GM18517 (cell line): Measurements from ENCODE around the gene FBXL4.
A peak's percentile ranks its signal among the peaks of the same experiment; 100 is the strongest.

Experiments
- ATAC-seq: cut with Tn5 transposase; IDR thresholded peaks from one replicate; pipeline ENCODE4 v1.9.1; 2021; ENCODE audit warnings: mild to moderate bottlenecking, moderate library complexity; ENCODE audit not compliant: unreplicated experiment

Gene FBXL4

DNA sequence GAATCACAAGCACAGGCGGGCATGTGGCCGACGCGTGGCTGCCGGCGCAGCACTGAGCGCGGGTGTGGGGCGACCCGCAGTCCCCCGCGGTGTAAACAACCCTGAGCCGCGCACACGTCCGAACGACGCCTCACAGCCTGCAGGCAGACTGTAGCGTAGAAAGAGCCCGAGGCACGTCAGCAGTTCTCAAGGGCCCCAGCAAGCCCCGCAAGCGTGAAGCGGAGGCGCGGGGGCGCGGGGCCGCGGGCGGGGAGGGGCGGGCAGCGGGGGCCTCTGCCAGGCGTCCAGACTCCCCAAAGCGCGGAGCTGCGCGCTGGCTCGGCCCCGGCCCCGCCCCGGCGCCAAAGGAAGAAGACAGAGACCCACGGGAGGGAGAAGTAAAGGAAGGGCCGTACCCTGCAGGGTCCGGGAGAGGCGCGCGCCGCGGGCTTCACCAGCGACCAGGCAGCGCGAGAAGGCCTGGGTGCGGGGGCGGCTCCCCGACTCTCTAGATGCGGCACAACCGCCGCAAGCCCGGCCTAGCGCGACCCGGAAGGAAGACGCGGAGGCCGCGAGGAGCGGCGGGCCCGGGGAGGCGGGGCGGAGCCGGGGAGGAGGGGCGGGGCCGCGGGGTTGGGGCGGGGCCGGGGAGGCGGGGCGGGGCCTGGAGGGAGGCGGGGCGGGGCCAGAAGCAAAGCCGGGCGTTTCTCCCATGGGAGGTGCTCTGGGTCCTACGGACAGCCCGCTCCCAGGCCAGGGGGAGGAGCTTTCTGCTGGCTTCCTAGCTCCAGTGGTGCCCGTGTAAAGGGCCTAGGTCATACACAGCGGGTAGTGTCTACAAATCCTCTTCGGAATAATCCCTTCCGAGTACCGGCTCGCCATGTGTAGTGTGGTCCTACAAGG, at the start of gene FBXL4:
FBXL4 (minus strand) TSS at position 536 of the 882 bp plus-strand sequence. CDS start 20,958 bp downstream, outside the sequence.
- peak; percentile 70 for ATAC-seq

DNA sequence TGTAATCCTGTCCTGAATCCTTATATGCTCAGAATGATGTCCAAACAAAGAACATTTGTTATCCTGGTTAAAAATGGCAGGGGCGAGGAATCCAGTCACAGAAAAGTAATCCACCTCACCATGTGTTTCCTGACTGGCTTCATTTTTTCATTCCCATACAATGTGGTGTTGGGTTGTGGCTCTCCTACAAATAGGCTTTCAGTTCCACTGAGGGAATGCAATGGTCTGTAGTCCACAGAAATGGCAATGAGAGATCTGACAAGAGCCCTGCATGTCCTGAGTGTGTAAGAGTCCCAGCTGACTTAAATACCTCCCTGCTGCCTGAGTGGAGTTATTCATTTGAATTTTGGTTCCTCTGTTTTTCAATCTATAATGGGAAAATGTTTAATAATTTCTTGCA, 47.4 kb upstream of the FBXL4 start:
- no peak for ATAC-seq

DNA sequence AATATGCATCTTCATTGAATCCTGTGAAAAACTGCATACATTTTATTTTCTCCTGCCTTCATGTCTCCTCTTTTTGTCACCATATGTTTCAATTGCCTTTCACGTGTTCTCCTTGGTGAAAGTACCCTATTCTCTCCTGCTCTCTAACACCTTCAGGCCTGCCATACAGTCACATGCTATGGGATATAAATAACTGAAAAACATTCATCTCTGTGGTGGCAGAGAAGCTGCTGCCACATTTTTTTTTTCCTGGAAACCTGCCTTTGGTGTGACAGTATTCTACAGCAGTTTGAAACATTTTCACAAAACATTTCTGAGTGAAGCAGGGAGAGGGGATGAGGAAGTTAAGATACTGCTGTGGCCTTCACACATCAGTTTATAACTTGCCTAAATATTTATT, 44.8 kb upstream of the FBXL4 start:
- no peak for ATAC-seq

DNA sequence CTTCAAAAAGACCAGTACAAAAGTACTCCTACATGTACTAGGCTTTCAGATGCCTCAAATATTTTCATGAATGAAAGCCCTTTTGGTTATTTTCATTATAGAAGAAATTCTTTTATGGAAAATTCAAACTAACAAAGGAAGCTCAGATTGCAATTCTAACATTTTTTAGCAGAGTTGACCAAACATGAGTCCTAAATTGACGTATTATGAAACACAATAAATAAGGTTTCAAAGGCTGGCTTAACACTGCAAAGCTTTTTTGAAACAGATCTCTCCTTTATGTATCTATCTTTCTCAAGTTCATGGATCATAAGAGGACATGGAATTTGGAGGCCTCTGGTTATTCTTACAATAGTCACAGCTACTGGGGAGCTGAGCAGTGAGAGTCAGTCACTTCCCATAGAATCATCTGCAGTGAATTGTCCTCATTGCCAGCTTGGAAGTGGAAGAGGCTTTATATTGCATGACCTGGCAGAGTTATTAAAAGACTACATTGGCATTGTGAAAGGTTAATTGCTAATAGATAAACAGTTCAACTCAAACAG, 38.4 kb upstream of the FBXL4 start:
- ATAC-seq = no peak

DNA sequence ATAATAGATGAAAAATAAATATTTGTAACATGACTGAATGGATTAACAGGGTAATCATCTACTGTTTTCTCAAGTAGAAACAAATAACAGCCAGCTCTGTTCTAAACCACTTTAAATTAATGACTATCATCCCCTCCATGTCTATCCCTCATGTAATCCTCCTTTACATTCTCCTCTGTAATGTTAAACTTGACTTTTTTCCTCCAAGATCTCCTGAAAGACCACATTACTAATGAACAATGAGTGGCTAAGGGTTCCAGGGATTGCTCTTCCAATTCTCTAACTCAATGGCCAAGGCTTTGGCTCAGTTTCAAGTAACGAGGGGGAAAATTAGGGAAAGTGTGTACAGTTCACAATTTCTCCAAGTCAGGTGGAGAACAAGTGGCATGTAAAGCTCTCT, 37.6 kb upstream of the FBXL4 start:
- no peak for ATAC-seq

DNA sequence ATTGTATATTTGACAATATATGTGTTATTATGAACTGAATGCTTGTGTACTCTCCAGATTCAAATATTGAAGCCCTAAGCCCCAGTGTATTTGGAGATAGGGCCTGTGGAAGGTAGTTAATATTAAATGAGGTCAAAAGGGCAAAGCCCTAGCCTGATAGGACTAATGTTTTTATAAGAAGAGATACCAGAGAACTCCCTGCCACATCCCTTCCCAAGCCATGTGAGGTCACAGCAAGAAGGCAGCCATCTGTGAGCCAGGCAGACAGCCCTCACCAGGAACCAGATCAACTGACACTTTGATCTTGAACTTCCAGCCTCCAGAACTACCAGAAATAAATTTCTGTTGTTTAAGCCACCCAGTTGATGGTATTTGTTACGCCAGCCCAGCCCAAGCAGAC, 36.4 kb upstream of the FBXL4 start:
- ATAC-seq = no peak

DNA sequence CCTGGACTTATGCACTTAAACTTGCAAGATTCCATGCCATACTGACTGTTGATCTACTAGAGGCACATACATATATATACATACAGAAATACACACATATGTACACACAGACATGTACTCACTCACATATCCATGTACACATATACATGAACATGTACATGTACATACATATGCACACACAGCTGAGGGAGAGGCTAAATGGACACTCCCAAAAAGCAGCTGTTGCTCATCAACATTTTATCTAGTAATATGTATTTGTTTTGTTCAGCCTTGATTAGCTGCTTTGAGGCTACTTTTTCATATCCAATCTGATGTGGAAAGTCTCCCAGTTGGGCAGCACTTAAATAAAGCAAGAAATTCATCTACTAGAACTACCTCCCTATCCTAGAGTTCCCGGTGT, 33.7 kb upstream of the FBXL4 start:
- no peak for ATAC-seq

DNA sequence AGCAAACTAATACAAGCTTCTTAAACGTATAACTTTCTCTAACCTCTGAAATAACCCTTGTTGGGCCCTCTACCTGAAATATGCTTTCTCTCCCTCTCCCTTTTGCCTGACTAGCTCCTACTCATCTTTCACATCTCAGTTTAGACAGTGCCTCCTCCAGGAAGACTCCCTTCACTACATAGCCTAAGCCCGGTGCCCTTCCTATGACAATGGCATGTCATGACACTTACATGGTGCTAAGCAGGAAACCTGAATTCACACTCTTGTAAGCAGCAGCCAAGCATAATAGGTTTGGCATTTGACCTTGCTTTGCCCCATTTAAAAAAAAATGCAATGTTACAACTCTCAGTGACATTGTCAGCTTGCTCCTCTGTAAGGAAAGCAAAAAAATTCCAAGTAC, 33.1 kb upstream of the FBXL4 start:
- ATAC-seq = no peak

DNA sequence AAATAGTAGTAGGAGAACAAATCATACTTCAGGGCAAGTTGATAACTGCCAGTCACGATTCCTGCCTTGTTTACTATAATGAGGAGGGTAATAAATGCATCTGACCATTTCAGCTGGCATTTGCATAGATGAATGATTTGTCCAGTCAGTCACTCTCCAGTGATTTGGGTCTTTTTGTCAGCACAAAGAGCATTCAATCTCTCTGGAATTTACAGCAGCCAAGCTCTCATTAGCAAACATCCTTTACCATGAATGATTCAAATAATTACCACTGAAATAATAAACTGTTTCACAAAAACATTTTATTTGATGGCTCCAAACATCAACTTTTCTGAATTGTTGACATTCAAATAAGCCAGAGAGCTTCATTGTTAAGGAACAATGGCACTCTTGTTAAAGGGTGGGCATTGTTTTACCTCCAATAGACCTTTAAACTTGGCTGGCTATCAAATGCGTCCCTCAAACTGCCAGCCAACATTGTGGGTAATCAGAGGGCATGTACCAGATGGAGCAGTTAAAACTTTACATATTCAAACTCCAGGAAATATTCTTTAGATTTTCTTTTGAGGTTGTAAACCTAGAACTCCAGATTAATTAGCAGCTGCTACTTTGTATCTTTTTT, 30.0 kb upstream of the FBXL4 start:
- no peak for ATAC-seq

DNA sequence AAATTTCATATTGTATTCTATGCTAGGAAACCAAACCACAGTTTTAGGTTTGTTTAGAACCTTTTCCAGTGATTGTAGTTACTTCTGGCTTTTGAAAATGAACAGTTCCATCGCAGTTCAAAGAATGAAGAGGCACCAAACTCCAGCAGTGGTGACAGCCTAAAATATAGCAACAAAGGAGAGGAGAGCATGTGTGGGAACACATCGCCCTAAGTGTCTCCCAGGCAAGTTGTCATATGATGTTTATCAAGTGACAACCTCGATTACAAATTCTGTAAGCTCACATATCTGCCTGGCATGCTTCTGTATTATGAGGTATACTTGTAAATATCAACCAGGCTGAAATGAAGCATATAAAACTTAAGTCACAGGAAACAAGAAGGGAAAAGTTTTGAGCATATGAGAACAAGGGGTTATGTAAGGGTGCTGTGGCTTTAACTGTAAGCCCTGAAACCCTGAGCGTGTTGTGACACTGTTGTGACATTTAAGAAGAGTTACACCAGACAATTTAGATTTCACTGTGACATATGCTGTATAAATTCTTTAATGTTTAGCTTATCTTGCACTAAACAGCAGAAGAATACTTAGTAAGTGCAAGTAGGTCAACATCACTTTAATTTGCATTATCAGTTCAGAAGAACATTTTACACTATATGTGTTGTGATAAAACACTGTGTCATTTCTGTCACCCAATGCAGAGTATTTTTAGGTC, 29.1 kb upstream of the FBXL4 start:
- no peak for ATAC-seq

DNA sequence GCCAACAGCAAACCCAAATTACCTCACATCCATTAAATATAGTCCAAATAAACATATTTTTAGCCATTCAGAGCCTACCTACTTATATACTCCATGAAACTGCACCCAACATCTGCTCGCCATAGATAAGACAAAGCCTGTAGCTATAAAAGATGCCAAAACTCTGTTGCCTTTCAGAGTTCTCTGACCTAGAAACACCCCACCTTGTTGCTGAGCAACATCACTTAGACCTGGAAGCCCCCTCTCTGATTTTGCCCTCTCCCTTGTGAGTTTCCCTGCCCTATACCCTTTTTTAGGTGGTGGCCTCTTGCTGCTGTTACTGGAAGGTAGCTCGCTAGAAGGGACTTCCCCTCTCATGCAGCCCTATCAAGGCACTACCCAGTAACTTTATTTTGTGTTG, 27.7 kb upstream of the FBXL4 start:
- ATAC-seq = no peak

DNA sequence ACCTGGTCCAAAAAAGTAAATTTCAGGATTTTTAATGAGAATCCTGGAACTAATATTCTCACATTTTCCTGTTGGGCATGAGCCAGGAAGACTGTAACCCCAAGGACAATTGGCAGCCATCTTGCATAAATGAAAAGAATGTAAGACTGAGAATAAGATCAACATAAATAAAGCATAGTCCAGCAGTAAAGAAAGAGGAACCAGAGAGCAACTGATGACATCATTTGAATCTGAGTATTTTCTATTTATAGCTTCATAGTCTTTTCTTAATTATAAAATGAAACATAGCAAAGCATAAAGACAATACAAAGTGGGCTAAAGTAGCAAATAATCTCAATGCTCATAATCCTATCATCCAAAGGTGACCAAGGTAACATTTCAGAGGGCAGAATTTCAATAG, 26.6 kb upstream of the FBXL4 start:
- ATAC-seq = no peak

DNA sequence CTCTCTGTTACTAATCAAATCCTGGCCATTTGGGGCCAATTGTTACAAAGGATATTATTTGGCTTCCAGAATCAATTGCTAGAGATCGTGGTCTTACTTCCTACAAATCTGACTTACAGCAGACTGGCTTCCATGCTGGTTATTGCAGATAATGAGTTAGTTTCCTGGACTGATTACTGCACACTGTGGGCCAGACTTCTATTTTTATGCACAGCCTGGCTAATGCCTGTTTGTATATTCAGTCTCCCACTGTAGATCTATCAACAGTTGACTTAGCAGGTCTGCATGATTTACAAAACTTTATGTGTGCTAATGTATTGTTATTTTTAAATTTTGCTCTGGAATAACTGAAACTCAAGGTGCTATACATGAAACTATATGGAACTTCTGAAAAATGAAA, 25.8 kb upstream of the FBXL4 start:
- ATAC-seq = no peak

DNA sequence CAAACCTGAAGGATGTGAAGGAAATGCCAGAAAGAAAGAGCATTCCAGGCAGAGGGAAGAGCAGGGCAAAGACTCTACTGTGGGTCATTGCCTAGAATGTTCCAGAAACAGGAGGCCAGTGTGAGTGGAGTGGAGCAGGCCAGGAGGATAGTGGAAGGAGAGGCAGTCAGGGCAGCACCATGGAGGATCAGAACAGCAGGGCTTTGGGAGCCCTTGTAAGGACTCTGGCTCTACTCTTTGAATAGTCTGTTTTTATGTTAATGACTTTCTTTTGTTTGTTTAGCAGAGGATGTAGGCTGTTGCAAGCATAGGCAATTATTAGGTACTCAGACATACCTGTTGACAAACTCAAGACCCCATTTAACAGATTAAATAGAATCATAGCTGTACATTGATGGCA, 23.6 kb upstream of the FBXL4 start:
- no peak for ATAC-seq

DNA sequence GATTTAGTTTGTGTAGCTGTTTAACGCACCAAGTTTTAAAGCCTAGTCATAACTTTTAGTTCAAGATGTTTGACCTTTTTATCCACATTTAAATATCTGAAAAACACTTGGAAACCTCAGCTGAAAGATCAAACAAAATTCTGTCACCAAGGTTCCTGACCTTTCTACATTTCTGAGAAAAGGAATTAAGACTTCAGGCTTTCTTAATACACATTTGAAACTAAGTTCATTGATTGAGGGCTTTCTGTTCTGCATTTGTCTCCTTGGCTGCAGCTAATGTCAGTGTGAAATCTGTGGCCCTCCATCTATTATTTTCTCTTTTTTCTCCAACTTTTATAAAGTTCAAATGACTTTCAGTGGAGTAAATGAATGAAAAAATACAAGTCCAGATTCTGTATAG, 22.7 kb upstream of the FBXL4 start:
- no peak for ATAC-seq

DNA sequence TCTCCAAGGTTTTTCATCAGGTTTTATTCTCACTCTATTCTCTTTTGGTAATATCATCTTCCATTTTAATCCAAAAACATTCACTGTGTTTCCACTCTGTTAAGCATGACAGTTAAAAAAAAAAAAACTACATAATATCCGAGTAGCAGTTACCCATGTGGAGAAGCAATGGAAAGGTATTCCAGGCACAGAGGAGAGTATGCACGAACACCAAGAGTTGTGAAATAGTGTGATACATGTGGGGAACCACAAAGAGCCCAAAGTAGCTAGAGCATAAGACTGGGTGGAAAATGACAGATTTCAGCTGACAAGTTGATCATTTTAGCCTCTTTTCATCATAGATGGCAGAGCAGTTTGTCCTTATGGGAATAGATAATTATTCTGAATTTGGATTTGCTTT, 19.9 kb upstream of the FBXL4 start:
- ATAC-seq = no peak

DNA sequence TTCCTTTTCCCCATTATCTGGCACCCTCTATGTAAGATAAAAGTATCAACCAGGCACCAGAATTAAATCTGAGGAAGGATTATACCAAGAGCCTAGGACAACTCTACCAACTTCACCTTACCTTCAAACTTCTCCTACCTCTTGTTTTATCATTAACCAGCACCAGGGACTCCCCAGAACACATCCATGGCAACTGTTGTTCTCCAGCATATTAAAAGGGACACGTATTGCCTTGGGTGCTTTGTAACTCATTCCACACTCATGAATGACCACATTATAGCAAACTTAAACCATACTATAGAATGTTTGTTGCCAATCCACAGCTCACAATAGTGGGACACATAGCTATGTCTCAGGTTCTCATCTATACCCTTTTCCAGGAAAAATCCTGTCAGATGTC, 11.9 kb upstream of the FBXL4 start:
- ATAC-seq = no peak

DNA sequence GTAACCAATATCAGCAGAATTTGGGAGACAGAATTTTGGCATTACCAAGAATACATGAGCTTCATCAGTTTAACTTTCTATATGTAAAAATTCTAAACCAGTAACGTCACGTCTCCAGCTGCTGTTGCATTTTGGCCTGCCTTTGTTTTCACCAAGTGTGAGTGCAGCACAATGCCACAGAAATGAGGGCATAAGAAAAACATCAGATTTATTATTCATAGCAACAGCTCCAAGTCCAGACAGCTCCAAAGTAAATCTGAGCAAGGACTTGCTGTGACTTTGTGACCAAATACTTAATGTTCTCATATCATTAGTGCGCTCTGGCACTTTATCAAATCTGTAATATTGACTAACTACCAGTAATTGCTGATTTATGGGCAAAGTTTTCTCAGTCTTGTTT, 11.0 kb upstream of the FBXL4 start:
- no peak for ATAC-seq

DNA sequence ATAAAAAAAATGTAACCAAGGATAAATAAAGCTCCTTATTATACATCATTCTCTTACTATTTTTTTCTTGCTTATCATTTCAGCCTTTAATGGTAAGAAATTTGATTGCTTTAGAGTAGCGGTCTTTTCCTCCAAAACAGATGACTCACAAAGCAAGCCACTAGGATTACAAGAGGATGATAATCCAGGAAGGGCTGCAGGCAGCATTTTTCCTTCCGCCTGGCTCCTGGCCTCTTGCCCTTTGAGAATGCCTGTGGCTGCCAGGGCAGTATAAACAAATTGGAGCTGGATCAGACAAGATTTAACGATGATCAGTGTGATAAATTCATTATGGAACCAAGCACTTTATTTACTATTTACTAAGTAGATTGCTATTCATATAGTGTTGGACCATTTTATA, 9.7 kb upstream of the FBXL4 start:
- ATAC-seq = no peak

DNA sequence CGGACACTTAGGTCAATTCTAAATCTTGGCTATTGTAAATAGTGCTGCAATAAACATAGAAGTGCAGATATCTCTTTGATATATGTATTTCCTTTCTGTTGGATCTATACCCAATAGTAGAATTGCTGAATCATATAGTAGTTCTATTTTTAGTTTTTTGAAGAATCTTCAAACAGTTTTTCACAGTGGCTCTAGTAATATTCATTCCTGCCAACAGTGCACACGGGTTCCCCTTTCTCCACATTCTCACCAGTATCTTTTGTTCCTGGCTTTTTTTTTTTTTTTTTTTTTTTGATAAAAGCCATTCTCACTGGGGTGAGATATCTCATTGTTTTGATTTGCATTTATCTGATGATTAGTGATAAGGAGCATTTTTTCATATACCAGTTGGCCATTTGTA, 1.8 kb upstream of the FBXL4 start:
- no peak for ATAC-seq

DNA sequence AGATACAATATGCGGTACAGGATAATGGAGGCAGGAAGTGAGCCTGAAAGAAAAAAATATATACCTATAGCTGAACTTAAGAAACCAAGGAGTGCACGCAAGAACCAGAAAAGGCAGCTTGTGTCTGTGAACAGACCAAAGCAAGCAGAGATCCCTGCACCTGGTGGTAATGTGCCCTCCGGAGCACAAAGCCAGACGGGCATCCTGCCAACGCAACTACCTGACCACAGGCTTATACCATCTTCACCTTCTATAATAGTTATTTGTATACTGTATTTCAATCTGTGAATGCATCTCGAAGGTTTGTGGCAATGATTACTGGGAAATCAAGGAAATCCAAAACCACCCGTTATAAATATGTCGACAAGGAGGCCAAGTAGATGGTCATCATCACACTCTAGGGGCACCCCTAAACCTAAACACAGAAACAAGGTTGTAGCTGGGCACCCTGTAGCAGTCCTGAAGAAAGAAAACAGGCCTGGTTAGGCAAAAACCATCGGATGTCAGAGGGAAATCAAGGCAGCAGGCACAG, 801 bp downstream of the FBXL4 start:
- peak; percentile 35 for ATAC-seq
